ENCODE data around the gene RIPPLY3.

GRCh38 chr21:36962098-36962780, 44.3 kb upstream of the RIPPLY3 start:
- TF ChIP-seq POLR2A (IDR thresholded peaks at IDR 0.05): no peak
- TF ChIP-seq CTCF (IDR thresholded peaks at IDR 0.05): no peak
